ENCODE results near the gene SVIL. TPM values are rescaled to one million over a fixed set of nuclear protein-coding genes. Genes with fewer than 3 reads are reported as not detected.

Gene SVIL
- total and polyA plus RNA-seq, 2 of the 13 experiments (the other 11 are each of a cell fraction or from before 2014, with no cell fraction given): 3.9 to 12.1 TPM

DNA sequence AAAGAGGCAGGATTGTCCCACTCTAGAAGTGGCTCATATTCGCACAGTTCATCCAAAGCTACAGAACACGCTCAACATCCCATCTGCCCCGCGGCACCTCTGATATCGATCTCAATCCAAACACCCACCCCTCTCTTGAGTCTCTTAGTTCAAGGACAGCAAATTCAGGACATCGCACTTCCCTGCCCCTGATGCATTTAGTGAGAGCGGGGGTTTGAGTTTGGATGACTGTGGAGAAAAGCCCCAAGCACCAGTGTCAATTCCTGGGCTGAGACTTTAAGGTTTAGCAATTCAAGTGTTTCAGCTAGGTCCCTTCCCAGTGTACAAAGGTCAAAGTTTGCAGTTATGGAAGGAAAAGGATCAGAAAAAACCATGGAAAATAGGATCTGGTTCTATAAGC, 179.7 kb downstream of the SVIL start (continued):
- TF ChIP-seq NKX3-1 (CRISPR knock-in tag; IDR thresholded peaks at IDR 0.05) (no peak), MBD4 (IDR thresholded peaks at IDR 0.05; ENCODE audit: borderline replicate concordance, low read length) (no peak), GATAD2A (CRISPR knock-in tag; IDR thresholded peaks at IDR 0.05) (peak; percentile 47; the same call in 1 of the 2 replicates), ZC3H13 (CRISPR knock-in tag; IDR thresholded peaks at IDR 0.05) (no peak), ZSCAN21 (CRISPR knock-in tag; IDR thresholded peaks at IDR 0.05; ENCODE audit: borderline replicate concordance) (no peak), ZNF253 (CRISPR knock-in tag; IDR thresholded peaks at IDR 0.05; ENCODE audit: borderline replicate concordance) (no peak), AKNA (CRISPR knock-in tag; IDR thresholded peaks at IDR 0.05; ENCODE audit: borderline replicate concordance) (no peak), NFRKB (IDR thresholded peaks at IDR 0.05) (no peak), ELF3 (CRISPR knock-in tag; IDR thresholded peaks at IDR 0.05) (no peak; the same call in 1 of the 2 replicates), MXD1 (CRISPR knock-in tag; IDR thresholded peaks at IDR 0.05) (no peak), CCDC6 (CRISPR knock-in tag; IDR thresholded peaks at IDR 0.05) (no peak), RARA (CRISPR knock-in tag; IDR thresholded peaks at IDR 0.05) (peak; percentile 58), FOXA1 (IDR thresholded peaks at IDR 0.05) (no peak), FOXA1 (CRISPR knock-in tag; IDR thresholded peaks at IDR 0.05) (0 out of 2 replicates have a peak, but pooled peaks have one; percentile 37)
- TF ChIP-seq, protein P1, sequence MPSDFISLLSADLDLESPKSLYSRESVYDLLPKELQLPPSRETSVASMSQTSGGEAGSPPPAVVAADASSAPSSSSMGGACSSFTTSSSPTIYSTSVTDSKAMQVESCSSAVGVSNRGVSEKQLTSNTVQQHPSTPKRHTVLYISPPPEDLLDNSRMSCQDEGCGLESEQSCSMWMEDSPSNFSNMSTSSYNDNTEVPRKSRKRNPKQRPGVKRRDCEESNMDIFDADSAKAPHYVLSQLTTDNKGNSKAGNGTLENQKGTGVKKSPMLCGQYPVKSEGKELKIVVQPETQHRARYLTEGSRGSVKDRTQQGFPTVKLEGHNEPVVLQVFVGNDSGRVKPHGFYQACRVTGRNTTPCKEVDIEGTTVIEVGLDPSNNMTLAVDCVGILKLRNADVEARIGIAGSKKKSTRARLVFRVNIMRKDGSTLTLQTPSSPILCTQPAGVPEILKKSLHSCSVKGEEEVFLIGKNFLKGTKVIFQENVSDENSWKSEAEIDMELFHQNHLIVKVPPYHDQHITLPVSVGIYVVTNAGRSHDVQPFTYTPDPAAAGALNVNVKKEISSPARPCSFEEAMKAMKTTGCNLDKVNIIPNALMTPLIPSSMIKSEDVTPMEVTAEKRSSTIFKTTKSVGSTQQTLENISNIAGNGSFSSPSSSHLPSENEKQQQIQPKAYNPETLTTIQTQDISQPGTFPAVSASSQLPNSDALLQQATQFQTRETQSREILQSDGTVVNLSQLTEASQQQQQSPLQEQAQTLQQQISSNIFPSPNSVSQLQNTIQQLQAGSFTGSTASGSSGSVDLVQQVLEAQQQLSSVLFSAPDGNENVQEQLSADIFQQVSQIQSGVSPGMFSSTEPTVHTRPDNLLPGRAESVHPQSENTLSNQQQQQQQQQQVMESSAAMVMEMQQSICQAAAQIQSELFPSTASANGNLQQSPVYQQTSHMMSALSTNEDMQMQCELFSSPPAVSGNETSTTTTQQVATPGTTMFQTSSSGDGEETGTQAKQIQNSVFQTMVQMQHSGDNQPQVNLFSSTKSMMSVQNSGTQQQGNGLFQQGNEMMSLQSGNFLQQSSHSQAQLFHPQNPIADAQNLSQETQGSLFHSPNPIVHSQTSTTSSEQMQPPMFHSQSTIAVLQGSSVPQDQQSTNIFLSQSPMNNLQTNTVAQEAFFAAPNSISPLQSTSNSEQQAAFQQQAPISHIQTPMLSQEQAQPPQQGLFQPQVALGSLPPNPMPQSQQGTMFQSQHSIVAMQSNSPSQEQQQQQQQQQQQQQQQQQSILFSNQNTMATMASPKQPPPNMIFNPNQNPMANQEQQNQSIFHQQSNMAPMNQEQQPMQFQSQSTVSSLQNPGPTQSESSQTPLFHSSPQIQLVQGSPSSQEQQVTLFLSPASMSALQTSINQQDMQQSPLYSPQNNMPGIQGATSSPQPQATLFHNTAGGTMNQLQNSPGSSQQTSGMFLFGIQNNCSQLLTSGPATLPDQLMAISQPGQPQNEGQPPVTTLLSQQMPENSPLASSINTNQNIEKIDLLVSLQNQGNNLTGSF (CRISPR knock-in tag; IDR thresholded peaks at IDR 0.05): no peak
- TF ChIP-seq, protein P2, sequence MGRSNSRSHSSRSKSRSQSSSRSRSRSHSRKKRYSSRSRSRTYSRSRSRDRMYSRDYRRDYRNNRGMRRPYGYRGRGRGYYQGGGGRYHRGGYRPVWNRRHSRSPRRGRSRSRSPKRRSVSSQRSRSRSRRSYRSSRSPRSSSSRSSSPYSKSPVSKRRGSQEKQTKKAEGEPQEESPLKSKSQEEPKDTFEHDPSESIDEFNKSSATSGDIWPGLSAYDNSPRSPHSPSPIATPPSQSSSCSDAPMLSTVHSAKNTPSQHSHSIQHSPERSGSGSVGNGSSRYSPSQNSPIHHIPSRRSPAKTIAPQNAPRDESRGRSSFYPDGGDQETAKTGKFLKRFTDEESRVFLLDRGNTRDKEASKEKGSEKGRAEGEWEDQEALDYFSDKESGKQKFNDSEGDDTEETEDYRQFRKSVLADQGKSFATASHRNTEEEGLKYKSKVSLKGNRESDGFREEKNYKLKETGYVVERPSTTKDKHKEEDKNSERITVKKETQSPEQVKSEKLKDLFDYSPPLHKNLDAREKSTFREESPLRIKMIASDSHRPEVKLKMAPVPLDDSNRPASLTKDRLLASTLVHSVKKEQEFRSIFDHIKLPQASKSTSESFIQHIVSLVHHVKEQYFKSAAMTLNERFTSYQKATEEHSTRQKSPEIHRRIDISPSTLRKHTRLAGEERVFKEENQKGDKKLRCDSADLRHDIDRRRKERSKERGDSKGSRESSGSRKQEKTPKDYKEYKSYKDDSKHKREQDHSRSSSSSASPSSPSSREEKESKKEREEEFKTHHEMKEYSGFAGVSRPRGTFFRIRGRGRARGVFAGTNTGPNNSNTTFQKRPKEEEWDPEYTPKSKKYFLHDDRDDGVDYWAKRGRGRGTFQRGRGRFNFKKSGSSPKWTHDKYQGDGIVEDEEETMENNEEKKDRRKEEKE (IDR thresholded peaks at IDR 0.05): no peak
- TF ChIP-seq, protein P3, sequence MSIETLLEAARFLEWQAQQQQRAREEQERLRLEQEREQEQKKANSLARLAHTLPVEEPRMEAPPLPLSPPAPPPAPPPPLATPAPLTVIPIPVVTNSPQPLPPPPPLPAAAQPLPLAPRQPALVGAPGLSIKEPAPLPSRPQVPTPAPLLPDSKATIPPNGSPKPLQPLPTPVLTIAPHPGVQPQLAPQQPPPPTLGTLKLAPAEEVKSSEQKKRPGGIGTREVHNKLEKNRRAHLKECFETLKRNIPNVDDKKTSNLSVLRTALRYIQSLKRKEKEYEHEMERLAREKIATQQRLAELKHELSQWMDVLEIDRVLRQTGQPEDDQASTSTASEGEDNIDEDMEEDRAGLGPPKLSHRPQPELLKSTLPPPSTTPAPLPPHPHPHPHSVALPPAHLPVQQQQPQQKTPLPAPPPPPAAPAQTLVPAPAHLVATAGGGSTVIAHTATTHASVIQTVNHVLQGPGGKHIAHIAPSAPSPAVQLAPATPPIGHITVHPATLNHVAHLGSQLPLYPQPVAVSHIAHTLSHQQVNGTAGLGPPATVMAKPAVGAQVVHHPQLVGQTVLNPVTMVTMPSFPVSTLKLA (IDR thresholded peaks at IDR 0.05): no peak
